SH-SY5Y (cell line): ENCODE results near the gene TDP1.

Experiments used
- GATA2 ChIP-seq: IDR thresholded peaks from 2 replicates; pipeline ENCODE4 v1.6.1; 2011; ENCODE audit warnings: mild to moderate bottlenecking, low read depth, low read length
- GATA3 ChIP-seq: IDR thresholded peaks from 2 replicates; pipeline ENCODE4 v1.6.1; 2011; ENCODE audit warnings: low read depth, mild to moderate bottlenecking, low read length, moderate library complexity

GRCh38 chr14:89957376-89957775 lies 1.6 kb downstream of the TDP1 start:
- TF ChIP-seq GATA2 (no peak), GATA3 (no peak)
